HG02943 (cell line): ENCODE data around the gene SMIM12.

Source experiments
- ATAC-seq: cut with Tn5 transposase; IDR thresholded peaks from one replicate; pipeline ENCODE4 v1.9.1; 2021; ENCODE audit warnings: mild to moderate bottlenecking, low read depth, moderate library complexity; ENCODE audit not compliant: unreplicated experiment

Gene SMIM12

GRCh38 chr1:34808051-34808810 lies 51.3 kb downstream of the SMIM12 start:
- ATAC-seq: no peak

GRCh38 chr1:34806396-34806795 lies 53.2 kb downstream of the SMIM12 start:
- no peak for ATAC-seq

- ATAC-seq: no peak
Observed at GRCh38 chr1:34803770-34804169, 55.8 kb downstream of the SMIM12 start.
